Measurements from ENCODE around the gene TFAP2C.
"Not testable (repeated sequence)": the region's sequence is repeated elsewhere in the genome, so short reads cannot be mapped to it uniquely, and the experiment has no call there.

Gene TFAP2C

GRCh38 chr20:56657879-56658278 is 28.8 kb downstream of the TFAP2C start:
- DNase-seq, result no peak

DNA sequence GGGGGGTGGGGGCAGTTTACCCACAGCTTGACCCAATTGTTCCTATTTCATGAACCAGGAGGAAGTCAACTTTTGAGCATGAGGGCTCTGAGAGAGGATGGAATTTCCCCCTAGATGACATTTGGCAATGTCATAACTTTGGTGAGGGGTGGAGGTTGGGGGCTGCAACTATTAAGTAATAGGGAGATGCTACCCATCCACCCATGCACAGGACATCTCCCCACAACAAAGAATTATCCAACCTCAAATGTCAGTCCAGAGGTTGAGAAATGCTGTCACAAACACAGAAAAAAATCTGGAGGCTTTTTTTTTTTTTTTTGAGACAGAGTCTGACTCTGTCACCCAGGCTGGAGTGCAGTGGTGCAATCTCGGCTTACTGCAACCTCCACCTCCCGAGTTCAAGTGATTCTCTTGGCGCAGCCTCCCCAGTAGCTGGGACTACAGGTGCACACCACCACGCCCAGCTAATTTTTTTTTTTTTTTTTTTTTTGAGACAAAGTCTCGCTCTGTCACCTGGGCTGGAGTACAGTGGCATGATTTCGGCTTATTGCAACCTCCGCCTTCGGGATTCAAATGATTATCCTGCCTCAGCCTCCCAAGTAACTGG is 29.3 kb downstream of the TFAP2C start:
- DNase-seq, result not testable (repeated sequence)

- DNase-seq, result no peak
Observed at GRCh38 chr20:56663660-56664059, 34.6 kb downstream of the TFAP2C start.

- DNase-seq, result no peak
Observed at GRCh38 chr20:56664796-56665195, 35.7 kb downstream of the TFAP2C start.

DNA sequence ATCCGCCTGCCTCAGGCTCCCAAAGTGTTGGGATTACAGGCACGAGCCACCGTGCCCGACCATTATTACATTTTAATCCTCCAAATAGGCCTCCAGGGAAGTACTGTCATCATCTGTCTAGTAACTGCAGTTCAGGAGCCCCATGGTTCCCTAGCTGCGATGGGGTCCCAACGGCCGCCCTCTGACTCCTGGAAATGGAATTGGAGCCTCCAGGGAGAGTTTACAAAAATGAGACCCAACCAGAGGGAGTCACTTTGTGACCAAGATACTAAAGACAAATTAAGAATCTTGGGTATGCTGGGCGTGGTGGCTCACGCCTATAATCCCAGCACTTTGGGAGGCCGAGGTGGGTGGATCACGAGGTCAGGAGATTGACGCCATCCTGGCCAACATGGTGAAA is 36.7 kb downstream of the TFAP2C start:
- DNase-seq, result no peak

- DNase-seq, result no peak
Observed at GRCh38 chr20:56673450-56673849, 44.3 kb downstream of the TFAP2C start.

DNA sequence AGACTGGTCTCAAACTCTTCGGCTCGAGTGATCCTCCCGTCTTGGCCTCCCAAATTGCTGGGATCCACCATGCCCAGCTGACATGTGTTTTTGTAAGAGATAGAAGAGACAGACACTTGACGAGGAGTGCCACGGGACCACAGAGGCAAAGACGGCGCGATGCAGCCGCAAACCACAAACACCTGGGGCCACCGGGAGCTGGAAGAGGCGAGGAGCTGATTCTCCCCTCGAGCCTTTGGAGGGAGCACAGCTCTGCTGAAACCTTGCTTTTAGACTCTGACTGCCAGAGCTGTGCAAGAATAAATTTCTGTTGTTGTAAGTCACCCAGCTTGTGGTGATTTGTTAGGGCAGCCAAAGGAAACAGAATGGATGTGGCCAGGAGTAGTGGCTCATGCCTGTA is 46.9 kb downstream of the TFAP2C start:
- no peak for DNase-seq

- no peak for DNase-seq
Observed at GRCh38 chr20:56676679-56677078, 47.6 kb downstream of the TFAP2C start.

DNA sequence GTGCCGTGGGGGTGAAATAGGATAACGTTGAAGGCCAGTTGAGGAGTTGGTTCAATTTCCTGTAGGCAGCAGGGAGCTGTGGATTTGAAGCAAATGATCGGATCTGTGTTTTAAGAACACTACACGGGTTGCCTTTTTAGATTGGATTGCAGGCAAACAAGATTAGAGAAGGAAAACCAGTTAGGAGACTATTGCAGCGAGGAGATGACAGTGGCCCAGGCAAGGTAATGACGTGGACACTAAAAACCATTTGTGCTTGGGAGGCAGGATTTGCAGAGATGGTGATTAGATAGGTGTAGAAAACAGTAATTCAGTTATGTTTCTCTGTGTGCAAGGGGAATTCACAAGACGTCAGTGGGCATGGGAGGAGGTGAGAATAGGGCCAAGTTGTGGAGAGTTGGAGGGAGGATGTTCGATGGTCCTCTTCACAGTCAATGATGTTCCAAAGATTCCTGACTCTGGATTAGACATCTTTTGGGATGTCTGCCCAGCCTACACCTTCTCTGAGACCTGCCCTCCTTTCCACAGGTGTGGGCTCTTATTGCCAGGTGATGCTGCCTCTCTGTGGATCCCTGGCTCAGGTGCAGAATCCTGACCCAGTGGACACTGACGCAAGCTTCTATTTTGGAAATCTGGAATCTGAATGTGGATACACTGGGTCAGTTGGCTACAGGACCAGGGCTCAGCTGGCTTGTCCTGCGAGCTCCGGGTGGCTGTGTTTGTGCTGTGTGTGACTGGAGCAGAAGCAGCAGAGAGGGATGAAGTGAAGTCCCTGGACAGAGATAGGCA is 54.2 kb downstream of the TFAP2C start:
- DNase-seq, result no peak

- no peak for DNase-seq
Observed at GRCh38 chr20:56685879-56686278, 56.8 kb downstream of the TFAP2C start.

- no peak for DNase-seq
Observed at GRCh38 chr20:56687061-56687460, 58.0 kb downstream of the TFAP2C start.

GRCh38 chr20:56688106-56688505 is 59.0 kb downstream of the TFAP2C start:
- no peak for DNase-seq

All from hematopoietic multipotent progenitor cell treated with erythropoietin and hydrocortisone succinate and interleukin-3 and kit ligand, for 6 days (in vitro differentiated cells).